GM23248 (cell line): ENCODE results near the gene FSD1L.

Experiments
- EZH2 ChIP-seq: fragments of 200-600 bp; sonication (generic); IDR thresholded peaks from 2 replicates; pipeline ENCODE4 v1.6.1; 2018; ENCODE audit warnings: antibody characterized with exemption, mild to moderate bottlenecking; ENCODE audit not compliant: insufficient read depth, poor library complexity, severe bottlenecking
- EZH2phosphoT487 ChIP-seq: fragments of 200-600 bp; sonication (generic); IDR thresholded peaks from 2 replicates; pipeline ENCODE4 v1.6.1; 2018; ENCODE audit warnings: antibody characterized with exemption, moderate library complexity, mild to moderate bottlenecking, low read depth; ENCODE audit not compliant: insufficient read depth

DNA sequence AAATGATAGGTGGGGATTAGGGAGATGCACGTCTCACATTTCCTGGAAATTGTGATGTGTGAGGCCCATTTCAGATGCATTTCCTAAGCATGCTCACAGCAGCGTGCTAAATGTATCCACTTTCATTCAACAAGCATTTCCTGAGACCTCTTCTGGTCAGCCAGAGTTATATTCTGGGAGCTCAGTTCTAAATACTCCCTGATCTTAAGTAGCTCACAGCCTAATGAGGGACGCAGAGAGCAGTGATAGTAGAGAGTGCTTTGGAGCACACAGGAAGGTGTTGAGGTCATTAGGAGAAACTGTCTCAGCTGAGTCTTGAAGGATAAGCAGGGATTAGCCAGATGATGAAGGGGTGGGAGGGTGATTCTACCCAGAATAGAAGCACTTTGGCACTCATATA is 46.2 kb upstream of the FSD1L start:
- TF ChIP-seq EZH2 (no peak), EZH2phosphoT487 (no peak)
